ENCODE data around the gene ATOSB.
A peak's percentile ranks its signal among the peaks of the same experiment; 100 is the strongest.

Gene ATOSB

GRCh38 chr9:35105571-35106342 lies 9.9 kb downstream of the ATOSB start:
- TF ChIP-seq ZFX (IDR thresholded peaks at IDR 0.05; ENCODE audit: borderline replicate concordance) (no peak), CTCF (IDR thresholded peaks at IDR 0.05) (no peak)
- H3K27ac ChIP-seq: no peak overlapping the region

GRCh38 chr9:35105126-35105525 lies 10.5 kb downstream of the ATOSB start:
- no peak for TF ChIP-seq ZFX (IDR thresholded peaks at IDR 0.05; ENCODE audit: borderline replicate concordance)
- no peak for TF ChIP-seq CTCF (IDR thresholded peaks at IDR 0.05)
- no peak overlapping the region for H3K27ac ChIP-seq

- H3K27ac ChIP-seq: no peak overlapping the region
- no peak for TF ChIP-seq CTCF (IDR thresholded peaks at IDR 0.05)
- no peak for TF ChIP-seq ZFX (IDR thresholded peaks at IDR 0.05; ENCODE audit: borderline replicate concordance)
Measured at GRCh38 chr9:35104586-35104985, 11.1 kb downstream of the ATOSB start.

- H3K27ac ChIP-seq: peak overlapping the region; percentile 76
- TF ChIP-seq ZFX (IDR thresholded peaks at IDR 0.05; ENCODE audit: borderline replicate concordance) (no peak), CTCF (IDR thresholded peaks at IDR 0.05) (no peak)
Measured at GRCh38 chr9:35103660-35104191, 11.9 kb downstream of the ATOSB start.

GRCh38 chr9:35102769-35103659 lies 12.6 kb downstream of the ATOSB start, which contains the start of gene STOML2:
TSS of gene STOML2 (minus strand) at chr9:35103131. CDS start at chr9:35103094, 37 bp downstream.
- peak within 1 kb of the TSS; percentile 76 for H3K27ac ChIP-seq
- TF ChIP-seq CTCF (IDR thresholded peaks at IDR 0.05) (no peak), ZFX (IDR thresholded peaks at IDR 0.05; ENCODE audit: borderline replicate concordance) (no peak)

- H3K27ac ChIP-seq: peak overlapping the region; percentile 76
- no peak for TF ChIP-seq CTCF (IDR thresholded peaks at IDR 0.05)
- no peak for TF ChIP-seq ZFX (IDR thresholded peaks at IDR 0.05; ENCODE audit: borderline replicate concordance)
Measured at GRCh38 chr9:35102465-35102768, 13.2 kb downstream of the ATOSB start.

Measured in 22Rv1 (cell line).